ENCODE data around the gene ZNF75A.

Gene ZNF75A

GRCh38 chr16:3356118-3356517 is 50.8 kb downstream of the ZNF75A start:
- no peak for TF ChIP-seq CTCF (conservative IDR thresholded peaks at IDR 0.05; ENCODE audit: low read depth)
- POLR2A ChIA-PET (ENCODE audit: low non-redundant PET): no interaction called here

GRCh38 chr16:3358871-3359270 is 53.6 kb downstream of the ZNF75A start:
- POLR2A ChIA-PET (ENCODE audit: low non-redundant PET): no interaction called here
- TF ChIP-seq CTCF (conservative IDR thresholded peaks at IDR 0.05; ENCODE audit: low read depth): no peak
- CTCF ChIA-PET: no interaction called here
- H3K27ac ChIP-seq: no peak overlapping the region
- DNase-seq (ENCODE audit: low spot score): no peak

More at GRCh38 chr16:3356118-3356517, 50.8 kb downstream of the ZNF75A start:
- H3K27ac ChIP-seq: no peak overlapping the region
- no peak for DNase-seq (ENCODE audit: low spot score)
- CTCF ChIA-PET: no interaction called here

- H3K27ac ChIP-seq: no peak overlapping the region
- CTCF ChIA-PET: interaction anchor here (0.7 kb wide), 1 partner anchor 21 kb away, joined by 5 read pairs; no protein-coding TSS in a partner anchor
- DNase-seq (ENCODE audit: low spot score): no peak
- POLR2A ChIA-PET (ENCODE audit: low non-redundant PET): no interaction called here
- TF ChIP-seq CTCF (conservative IDR thresholded peaks at IDR 0.05; ENCODE audit: low read depth): no peak
These were observed 57.6 kb downstream of the ZNF75A start for GRCh38 chr16:3362931-3363330.

- ChIA-PET CTCF (interaction anchor here (0.7 kb wide), 1 partner anchor 22 kb away, joined by 5 read pairs; no protein-coding TSS in a partner anchor), POLR2A (ENCODE audit: low non-redundant PET) (no interaction called here)
- H3K27ac ChIP-seq: no peak overlapping the region
- no peak for TF ChIP-seq CTCF (conservative IDR thresholded peaks at IDR 0.05; ENCODE audit: low read depth)
- no peak for DNase-seq (ENCODE audit: low spot score)
These were observed 58.5 kb downstream of the ZNF75A start for GRCh38 chr16:3363793-3364192.

- ChIA-PET CTCF (interaction anchor here (0.6 to 1.0 kb wide), 4 partner anchors 36 to 191 kb away, joined by 3 read pairs; partner anchors contain the start of genes ZNF174 and ZSCAN32), POLR2A (ENCODE audit: low non-redundant PET) (interaction anchor here (0.7 to 1.0 kb wide), 2 partner anchors 36 to 38 kb away, joined by 3 to 5 read pairs; partner anchors contain the start of genes ZNF174 and ZSCAN32)
- no peak for TF ChIP-seq CTCF (conservative IDR thresholded peaks at IDR 0.05; ENCODE audit: low read depth)
- peak; percentile 84 for DNase-seq (ENCODE audit: low spot score)
- H3K27ac ChIP-seq: peak overlapping the region; percentile 84
These were observed 59.6 kb downstream of the ZNF75A start for GRCh38 chr16:3364774-3365427.

Data from RWPE1 (cell line).